GM12878 (cell line): ENCODE measurements around the gene SEMA3A. TPM values are rescaled to one million over a fixed set of nuclear protein-coding genes. Genes with fewer than 3 reads are reported as not detected.

Experiments
- ATAC-seq: fragments of 200-7000 bp; cut with Tn5 transposase; 3 replicates; pipeline ENCODE4 v1.9.1; 2020; ENCODE audit warnings: mild to moderate bottlenecking, moderate library complexity
- BruUV-seq: library from RNA; stranded (reverse); fragments of 400-500 nt; replicated peaks from 2 replicates; lab custom pipeline; 2021; lab: Mats Ljungman, UMichigan
- CTCF ChIA-PET: fragments of 300-600 bp; sonication (Branson Sonifier 250); formaldehyde crosslinking; extraction: SDS; loops from one replicate; lab custom pipeline; 2021; ENCODE audit warnings: inconsistent platforms; lab: Yijun Ruan, JAX
- POLR2A ChIA-PET: fragments of 350-600 bp; formaldehyde crosslinking; extraction: SDS; loops from one replicate; lab custom pipeline; 2021; ENCODE audit warnings: inconsistent platforms; lab: Charles Lee
- RAD21 ChIA-PET: fragments of 300-600 bp; sonication (Branson Sonifier 250); formaldehyde crosslinking; loops from one replicate; lab custom pipeline; 2023; ENCODE audit warnings: antibody characterized with exemption; ENCODE audit not compliant: unreplicated experiment; lab: Charles Lee
- SMC1A ChIA-PET: fragments of 300-600 bp; sonication (Branson Sonifier 250); formaldehyde crosslinking; loops from one replicate; lab custom pipeline; 2023; ENCODE audit not compliant: unreplicated experiment, uncharacterized antibody; lab: Charles Lee
- DNase-seq: peaks from one replicate; pipeline ENCODE4 v3.0.0-alpha.2; 2011; ENCODE audit warnings: low read depth, low spot score
- FAIRE-seq: peaks from 3 replicates; lab custom pipeline; 2011; peaks lifted over from hg19 to GRCh38; lab: Jason Lieb, UNC
- H2AFZ ChIP-seq: 2 replicates; pipeline ENCODE4 v1.6.0; 2011; ENCODE audit warnings: low read depth, low read length, control low read depth; ENCODE audit not compliant: control insufficient read depth
- H3K27ac ChIP-seq: 2 replicates; pipeline ENCODE4 v1.5.1; 2011; ENCODE audit warnings: control low read depth; ENCODE audit not compliant: control insufficient read depth, insufficient read depth
- H3K27me3 ChIP-seq, 2 experiments: replicated peaks in 1 of 2; 2 replicates each; pipeline versions ENCODE4 v1.6.0 to v1.6.1; 2011; ENCODE audit warnings: low read length in 1 of 2; ENCODE audit not compliant: control insufficient read depth in 2 of 2, insufficient read depth in 2 of 2
- H3K36me3 ChIP-seq, 2 experiments: 2 replicates each; pipeline ENCODE4 v1.5.1; 2011; ENCODE audit warnings: low read length in 1 of 2; ENCODE audit not compliant: control insufficient read depth in 2 of 2, insufficient read depth in 2 of 2
- H3K4me1 ChIP-seq: 2 replicates; pipeline ENCODE4 v1.6.1; 2011; ENCODE audit warnings: mild to moderate bottlenecking, low read length, moderate library complexity, mixed read lengths; ENCODE audit not compliant: control insufficient read depth, insufficient read depth
- H3K4me2 ChIP-seq: 2 replicates; pipeline ENCODE4 v1.6.0; 2011; ENCODE audit warnings: control low read depth; ENCODE audit not compliant: control insufficient read depth, insufficient read depth
- H3K4me3 ChIP-seq: fragments of 200-600 bp; sonication (generic); 2 replicates; pipeline ENCODE4 v1.5.1; 2016
- H3K79me2 ChIP-seq: 2 replicates; pipeline ENCODE4 v1.6.0; 2011; ENCODE audit warnings: low read length; ENCODE audit not compliant: control insufficient read depth, insufficient read depth
- H3K9ac ChIP-seq: 2 replicates; pipeline ENCODE4 v1.8.0; 2011; ENCODE audit warnings: low read length, control low read depth, mixed read lengths; ENCODE audit not compliant: control insufficient read depth, insufficient read depth
- H3K9me3 ChIP-seq: replicated peaks from 3 replicates; pipeline ENCODE4 v1.5.1; 2011; ENCODE audit warnings: mild to moderate bottlenecking, low read length; ENCODE audit not compliant: control insufficient read depth, insufficient read depth
- H4K20me1 ChIP-seq: 2 replicates; pipeline ENCODE4 v1.6.0; 2011; ENCODE audit not compliant: control insufficient read depth, insufficient read depth
- CEBPB ChIP-seq, 2 experiments: fragments of 150-350 bp in 1 of 2; IDR thresholded peaks; 2 replicates each; pipeline ENCODE4 v1.6.1; 2012 to 2014; ENCODE audit warnings: low read depth in 2 of 2, low read length in 2 of 2, borderline replicate concordance in 1 of 2, inconsistent platforms in 1 of 2
- IKZF2 ChIP-seq, 2 experiments: fragments of 450-650 bp; IDR thresholded peaks; 2 replicates each; pipeline ENCODE4 v1.6.1; 2017; ENCODE audit warnings: mild to moderate bottlenecking in 2 of 2, moderate library complexity in 2 of 2
- SREBF2 ChIP-seq: IDR thresholded peaks from 2 replicates; pipeline ENCODE4 v1.6.1; 2012; ENCODE audit warnings: mild to moderate bottlenecking, low read length
- WGBS: methylation state at CpG from one replicate; pipeline ENCODE4 v1.1.6; 2016; ENCODE audit warnings: low lambda C conversion rate; ENCODE audit not compliant: insufficient replicate concordance, insufficient coverage; ENCODE audit errors: missing lambda C conversion rate; 5-methylcytosine and 5-hydroxymethylcytosine counted together
- in situ Hi-C: fragments of 300-500 bp; cut with MboI; formaldehyde crosslinking; loops from 9 replicates; pipeline ENCODE4 v1.14.3; 2018; ENCODE audit warnings: mixed read lengths
- intact Hi-C: fragments of 100-400 bp; cut with micrococcal nuclease; formaldehyde crosslinking; loops from one replicate; pipeline ENCODE4 v1.14.2; 2022; ENCODE audit not compliant: unreplicated experiment
- polyA plus RNA-seq, 11 experiments: library from polyadenylated mRNA; depleted of rRNA in 4 of 11; unstranded in 6 of 11; stranded (reverse) in 5 of 11; fragments of >200 nt; fragmentation: Nextera tagmentation in 4 of 11; fragmentation: Illumina TruSeq in 1 of 11; extraction: Ambion mirVana in 4 of 11; extraction: Trizol in 1 of 11; gene quantifications; 1 replicate in 1 of 11; 2 replicates in 10 of 11; pipeline versions ENCODE4 v1.2.1 to v1.2.3, GENCODE V29; 2011 to 2016; ENCODE audit warnings: inconsistent platforms in 2 of 11, missing spikeins in 2 of 11, low read depth in 1 of 11
- total RNA-seq, 4 experiments: library from RNA; depleted of rRNA in 3 of 4; stranded (reverse); fragments of >200 nt in 3 of 4; fragmentation: Illumina TruSeq in 1 of 4; extraction: Trizol in 1 of 4; gene quantifications; 2 replicates each; pipeline versions ENCODE4 v1.2.1 to v1.2.3, GENCODE V29; 2013 to 2021
- TF ChIP-seq, protein P1 (sequence below): fragments of 450-650 bp; IDR thresholded peaks from 2 replicates; pipeline ENCODE4 v1.6.1; 2017; ENCODE audit warnings: mild to moderate bottlenecking
- TF ChIP-seq, protein P2 (sequence below): IDR thresholded peaks from 2 replicates; pipeline ENCODE4 v1.6.1; 2011; ENCODE audit warnings: borderline replicate concordance, low read depth, mild to moderate bottlenecking, moderate library complexity, low read length; ENCODE audit not compliant: insufficient read depth, poor library complexity, severe bottlenecking

SEMA3A gene
- total and polyA plus RNA-seq, 10 of the 15 experiments (the other 5 are each of a cell fraction or from before 2014, with no cell fraction given): 0.01 to 3.3 (median 0.24) TPM

DNA sequence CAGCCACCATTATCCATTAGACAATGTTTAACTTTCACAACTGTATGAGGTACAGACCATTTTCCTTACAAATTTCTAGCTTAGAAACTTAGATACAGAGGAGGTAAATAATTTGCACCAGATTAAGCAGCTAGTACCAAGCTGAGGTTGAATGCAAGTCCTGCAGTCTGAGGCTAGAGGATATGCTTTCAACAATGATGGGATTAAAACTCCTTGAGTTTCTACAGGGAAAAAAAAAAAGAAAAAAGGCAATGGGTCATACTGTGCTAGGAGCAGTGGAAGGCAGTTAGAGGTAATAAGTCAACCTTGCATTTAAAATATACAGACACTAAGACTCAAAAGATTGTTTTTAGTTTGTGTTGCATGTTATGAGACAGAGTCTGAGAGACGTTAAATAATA, 86.5 kb downstream of the SEMA3A start:
- ChIA-PET CTCF (interaction anchor here (1.0 kb wide), 1 partner anchor 11 kb away, joined by 3 read pairs; no protein-coding TSS in a partner anchor), POLR2A (interaction anchor here (0.9 kb wide), 1 partner anchor 9 kb away, joined by 4 read pairs; no protein-coding TSS in a partner anchor), SMC1A (interaction anchor here (1.5 to 1.6 kb wide), 2 partner anchors 31 to 107 kb away, joined by 4 to 5 read pairs; no protein-coding TSS in a partner anchor), RAD21 (no interaction called here)
- in situ Hi-C loops (no loop called here), intact Hi-C loops (no loop called here)
- no peaks in the 10 kb centered on the region for H3K36me3 ChIP-seq
- no peak for DNase-seq
- no TSS peak for BruUV-seq
- no peak overlapping the region for H3K4me3 ChIP-seq
- no peaks in the 10 kb centered on the region for H3K27me3 ChIP-seq
- no peak overlapping the region for H2AFZ ChIP-seq
- H3K4me2 ChIP-seq: no peak overlapping the region
- H3K9me3 ChIP-seq: no peaks in the 10 kb centered on the region
- H3K4me1 ChIP-seq: no peaks in the 10 kb centered on the region
- H4K20me1 ChIP-seq: no peaks in the 10 kb centered on the region
- TF ChIP-seq, protein P1, sequence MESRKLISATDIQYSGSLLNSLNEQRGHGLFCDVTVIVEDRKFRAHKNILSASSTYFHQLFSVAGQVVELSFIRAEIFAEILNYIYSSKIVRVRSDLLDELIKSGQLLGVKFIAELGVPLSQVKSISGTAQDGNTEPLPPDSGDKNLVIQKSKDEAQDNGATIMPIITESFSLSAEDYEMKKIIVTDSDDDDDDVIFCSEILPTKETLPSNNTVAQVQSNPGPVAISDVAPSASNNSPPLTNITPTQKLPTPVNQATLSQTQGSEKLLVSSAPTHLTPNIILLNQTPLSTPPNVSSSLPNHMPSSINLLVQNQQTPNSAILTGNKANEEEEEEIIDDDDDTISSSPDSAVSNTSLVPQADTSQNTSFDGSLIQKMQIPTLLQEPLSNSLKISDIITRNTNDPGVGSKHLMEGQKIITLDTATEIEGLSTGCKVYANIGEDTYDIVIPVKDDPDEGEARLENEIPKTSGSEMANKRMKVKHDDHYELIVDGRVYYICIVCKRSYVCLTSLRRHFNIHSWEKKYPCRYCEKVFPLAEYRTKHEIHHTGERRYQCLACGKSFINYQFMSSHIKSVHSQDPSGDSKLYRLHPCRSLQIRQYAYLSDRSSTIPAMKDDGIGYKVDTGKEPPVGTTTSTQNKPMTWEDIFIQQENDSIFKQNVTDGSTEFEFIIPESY: no peak
- TF ChIP-seq IKZF2 (IDR thresholded peaks at IDR 0.05) (no peak), SREBF2 (no peak), CEBPB (IDR thresholded peaks at IDR 0.05; ENCODE audit: borderline replicate concordance in 1 of 2, low read depth in 2 of 2, low read length in 2 of 2) (no peak)
- TF ChIP-seq, protein P2, sequence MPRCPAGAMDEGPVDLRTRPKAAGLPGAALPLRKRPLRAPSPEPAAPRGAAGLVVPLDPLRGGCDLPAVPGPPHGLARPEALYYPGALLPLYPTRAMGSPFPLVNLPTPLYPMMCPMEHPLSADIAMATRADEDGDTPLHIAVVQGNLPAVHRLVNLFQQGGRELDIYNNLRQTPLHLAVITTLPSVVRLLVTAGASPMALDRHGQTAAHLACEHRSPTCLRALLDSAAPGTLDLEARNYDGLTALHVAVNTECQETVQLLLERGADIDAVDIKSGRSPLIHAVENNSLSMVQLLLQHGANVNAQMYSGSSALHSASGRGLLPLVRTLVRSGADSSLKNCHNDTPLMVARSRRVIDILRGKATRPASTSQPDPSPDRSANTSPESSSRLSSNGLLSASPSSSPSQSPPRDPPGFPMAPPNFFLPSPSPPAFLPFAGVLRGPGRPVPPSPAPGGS: no peak
- WGBS: 0% methylated on average over 1 of the region's 1 CpG
- no peak overlapping the region for H3K9ac ChIP-seq
- H3K27ac ChIP-seq: no peak overlapping the region
- no peaks in the 10 kb centered on the region for H3K79me2 ChIP-seq
- no peak for ATAC-seq
- no peak for FAIRE-seq
